GM20000 (cell line): ENCODE results near the gene MEN1.

ENCODE experiments used
- DNase-seq: peaks from one replicate; pipeline ENCODE4 v3.0.0; 2012; ENCODE audit warnings: low spot score
- CTCF ChIP-seq: IDR thresholded peaks from 2 replicates; pipeline ENCODE4 v1.5.1; 2012; ENCODE audit warnings: mild to moderate bottlenecking, control low read depth; ENCODE audit errors: extremely low read depth, missing control alignments

The MEN1 gene

GRCh38 chr11:64854534-64855502 is 44.5 kb upstream of the MEN1 start:
- TF ChIP-seq CTCF: no peak
- DNase-seq: no peak

GRCh38 chr11:64854157-64854533 is 43.8 kb upstream of the MEN1 start:
- no peak for DNase-seq
- TF ChIP-seq CTCF: no peak

GRCh38 chr11:64853709-64854108 is 43.4 kb upstream of the MEN1 start:
- DNase-seq: no peak

GRCh38 chr11:64852804-64853509 is 42.6 kb upstream of the MEN1 start:
- TF ChIP-seq CTCF: no peak
- peak; percentile 61 for DNase-seq

More at GRCh38 chr11:64853709-64854108, 43.4 kb upstream of the MEN1 start:
- no peak for TF ChIP-seq CTCF

GRCh38 chr11:64851831-64852351 is 41.5 kb upstream of the MEN1 start:
- peak; percentile 71 for DNase-seq
- TF ChIP-seq CTCF: no peak

- DNase-seq: peak; percentile 91
- TF ChIP-seq CTCF: peak; percentile 14
These were observed 40.7 kb upstream of the MEN1 start for GRCh38 chr11:64850979-64851567.
